Measurements from ENCODE around the gene PIAS1. TPM values are rescaled to one million over a fixed set of nuclear protein-coding genes. Genes with fewer than 3 reads are reported as not detected.

PIAS1 gene
- total RNA-seq, 4 donors from 2014 or later = 32.6 to 59.5 (median 55.9) TPM

DNA sequence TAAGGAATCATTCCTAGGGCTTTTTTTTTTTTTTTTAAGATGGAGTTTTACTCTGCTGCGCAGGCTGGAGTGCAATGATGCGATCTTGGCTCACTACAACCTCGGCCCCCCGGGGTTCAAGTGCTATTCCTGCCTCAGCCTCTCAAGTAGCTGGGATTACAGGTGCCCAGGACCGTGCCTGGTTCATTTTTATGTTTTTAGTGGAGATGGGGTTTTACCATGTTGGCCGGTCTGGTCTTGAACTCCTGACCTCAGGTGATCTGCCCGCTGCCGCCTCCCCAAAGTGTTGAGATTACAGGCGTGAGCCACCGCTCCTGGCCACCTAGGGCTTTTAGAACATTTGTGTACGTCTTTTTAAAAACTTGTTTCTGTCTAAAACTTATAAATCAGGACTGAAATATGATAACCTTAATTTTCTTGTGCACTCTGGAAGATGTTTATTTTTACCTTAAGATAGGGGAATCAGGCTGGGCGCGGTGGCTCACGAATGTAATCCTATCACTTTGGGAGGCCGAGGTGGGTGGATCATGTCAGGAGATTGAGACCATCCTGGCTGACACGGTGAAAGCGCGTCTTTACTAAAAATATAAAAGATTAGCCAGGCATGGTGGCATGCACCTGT, 21.8 kb downstream of the PIAS1 start:
- intact Hi-C loops (cut with DNase I; ENCODE audit: low total_unique reads) = no loop called here
- 94 to 97% methylated on average over 18 of the region's 18 CpGs for WGBS, 2 donors
- no peak overlapping the region for H3K4me3 ChIP-seq (ENCODE audit: low read depth, poor library complexity, severe bottlenecking)
- no peak for DNase-seq (ENCODE audit: low spot score in 2 of 2)
- TF ChIP-seq, protein P1, sequence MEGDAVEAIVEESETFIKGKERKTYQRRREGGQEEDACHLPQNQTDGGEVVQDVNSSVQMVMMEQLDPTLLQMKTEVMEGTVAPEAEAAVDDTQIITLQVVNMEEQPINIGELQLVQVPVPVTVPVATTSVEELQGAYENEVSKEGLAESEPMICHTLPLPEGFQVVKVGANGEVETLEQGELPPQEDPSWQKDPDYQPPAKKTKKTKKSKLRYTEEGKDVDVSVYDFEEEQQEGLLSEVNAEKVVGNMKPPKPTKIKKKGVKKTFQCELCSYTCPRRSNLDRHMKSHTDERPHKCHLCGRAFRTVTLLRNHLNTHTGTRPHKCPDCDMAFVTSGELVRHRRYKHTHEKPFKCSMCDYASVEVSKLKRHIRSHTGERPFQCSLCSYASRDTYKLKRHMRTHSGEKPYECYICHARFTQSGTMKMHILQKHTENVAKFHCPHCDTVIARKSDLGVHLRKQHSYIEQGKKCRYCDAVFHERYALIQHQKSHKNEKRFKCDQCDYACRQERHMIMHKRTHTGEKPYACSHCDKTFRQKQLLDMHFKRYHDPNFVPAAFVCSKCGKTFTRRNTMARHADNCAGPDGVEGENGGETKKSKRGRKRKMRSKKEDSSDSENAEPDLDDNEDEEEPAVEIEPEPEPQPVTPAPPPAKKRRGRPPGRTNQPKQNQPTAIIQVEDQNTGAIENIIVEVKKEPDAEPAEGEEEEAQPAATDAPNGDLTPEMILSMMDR (IDR thresholded peaks at IDR 0.05) = no peak
- TF ChIP-seq POLR2A (IDR thresholded peaks at IDR 0.05) = no peak

DNA sequence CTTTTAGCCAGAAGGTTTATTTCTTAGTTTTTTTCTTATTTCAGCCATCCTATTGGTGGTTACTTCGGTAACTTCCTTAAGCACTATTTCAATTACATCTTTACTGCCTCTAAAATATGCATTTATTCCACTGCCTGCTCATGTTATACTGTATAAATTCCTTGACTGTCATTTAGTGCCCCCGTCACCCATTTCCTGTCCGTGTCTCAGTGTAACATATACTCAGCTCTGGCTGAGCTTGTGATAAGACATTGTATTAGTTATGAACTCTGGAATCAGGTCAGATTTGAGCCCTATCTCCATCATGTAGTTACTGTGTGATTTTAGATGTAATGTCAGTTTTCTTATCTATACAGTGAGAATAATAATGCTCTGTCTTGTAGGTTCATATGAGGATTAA, 24.2 kb downstream of the PIAS1 start:
- H3K4me3 ChIP-seq (ENCODE audit: low read depth, poor library complexity, severe bottlenecking) = no peak overlapping the region
- WGBS, 2 donors = 74 to 75% methylated on average over 3 of the region's 3 CpGs
- DNase-seq (ENCODE audit: low spot score in 2 of 2) = no peak
- intact Hi-C loops (cut with DNase I; ENCODE audit: low total_unique reads) = no loop called here
- TF ChIP-seq, protein P1 (IDR thresholded peaks at IDR 0.05) = no peak
- no peak for TF ChIP-seq POLR2A (IDR thresholded peaks at IDR 0.05)

DNA sequence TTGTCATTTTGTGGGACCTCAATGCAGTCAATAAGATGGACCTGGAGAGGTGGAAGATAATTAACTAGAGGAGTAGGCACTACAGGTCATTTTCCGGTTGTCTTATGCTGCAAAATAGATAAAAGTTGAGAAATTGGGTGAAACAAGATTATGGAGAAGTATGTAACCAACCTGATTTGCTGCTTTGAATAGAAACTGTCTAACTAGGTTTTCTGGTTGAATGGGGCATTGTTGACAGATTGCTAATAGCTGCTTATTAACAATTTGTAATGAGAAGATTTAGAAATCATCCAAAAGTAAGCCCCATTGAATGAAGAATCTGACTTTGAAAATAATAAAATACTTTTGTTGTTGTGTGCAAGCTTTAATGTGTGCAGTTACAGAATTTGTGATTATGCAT, 26.2 kb downstream of the PIAS1 start:
- TF ChIP-seq, protein P1 (IDR thresholded peaks at IDR 0.05) = no peak
- no peak for TF ChIP-seq POLR2A (IDR thresholded peaks at IDR 0.05)
- intact Hi-C loops (cut with DNase I; ENCODE audit: low total_unique reads) = no loop called here
- no peak for DNase-seq (ENCODE audit: low spot score in 2 of 2)
- no peak overlapping the region for H3K4me3 ChIP-seq (ENCODE audit: low read depth, poor library complexity, severe bottlenecking)
- WGBS, 2 donors = 90 to 94% methylated on average over 1 of the region's 1 CpG

DNA sequence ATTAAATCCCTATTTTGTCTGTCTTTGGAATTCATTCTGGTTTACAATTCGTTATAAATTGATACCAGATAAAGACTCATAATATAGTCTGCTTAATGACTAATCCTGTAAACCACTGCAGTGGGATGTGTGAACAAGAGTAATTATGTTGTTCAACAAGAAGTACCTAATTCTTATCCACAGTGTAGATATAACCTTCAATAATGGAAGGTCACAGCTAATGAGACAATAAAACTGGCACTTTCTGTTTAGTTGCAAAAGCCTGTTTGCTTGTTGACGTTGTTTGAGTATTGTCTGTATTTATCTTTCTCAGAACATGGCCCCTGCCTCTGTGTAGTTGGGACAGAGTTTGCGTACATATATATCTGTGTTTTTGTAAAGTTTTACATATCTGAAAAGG, 26.7 kb downstream of the PIAS1 start:
- no peak overlapping the region for H3K4me3 ChIP-seq (ENCODE audit: low read depth, poor library complexity, severe bottlenecking)
- DNase-seq (ENCODE audit: low spot score in 2 of 2) = no peak
- TF ChIP-seq, protein P1 (IDR thresholded peaks at IDR 0.05) = no peak
- no peak for TF ChIP-seq POLR2A (IDR thresholded peaks at IDR 0.05)
- intact Hi-C loops (cut with DNase I; ENCODE audit: low total_unique reads) = no loop called here
- WGBS, 2 donors = 63 to 69% methylated on average over 3 of the region's 3 CpGs

DNA sequence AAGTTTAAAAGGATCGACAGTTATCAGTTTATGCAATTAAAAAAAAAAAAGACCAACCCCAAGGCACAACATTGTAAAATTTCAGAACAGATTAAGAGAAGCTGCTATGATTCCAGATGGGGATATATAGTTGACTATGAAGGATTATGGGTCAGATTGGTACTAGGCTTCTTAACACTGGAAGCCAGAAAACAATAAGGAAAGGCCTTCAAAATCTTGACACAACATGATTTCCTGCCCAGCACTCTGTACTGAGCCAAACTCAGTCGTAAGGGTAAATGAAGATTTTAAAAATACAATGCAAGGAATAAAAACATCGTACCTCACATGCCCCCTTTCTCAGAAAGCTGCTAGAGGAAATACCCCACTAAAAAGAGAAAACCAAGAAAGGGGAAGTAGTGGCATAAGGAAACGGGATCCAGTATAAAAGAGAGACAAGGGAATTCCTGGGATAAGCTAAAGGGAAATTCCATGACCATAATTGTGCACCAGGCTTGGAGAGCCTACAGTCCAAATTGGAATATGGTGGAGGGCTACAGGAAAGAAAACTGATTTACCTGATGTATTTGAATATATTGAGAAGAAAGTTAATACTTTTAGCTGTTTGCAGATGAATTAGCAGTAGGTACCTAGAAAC, 27.9 kb downstream of the PIAS1 start:
- intact Hi-C loops (cut with DNase I; ENCODE audit: low total_unique reads) = no loop called here
- TF ChIP-seq, protein P1 (IDR thresholded peaks at IDR 0.05) = no peak
- no peak for TF ChIP-seq POLR2A (IDR thresholded peaks at IDR 0.05)
- WGBS, 2 donors = 51 to 52% methylated on average over 4 of the region's 4 CpGs
- H3K4me3 ChIP-seq (ENCODE audit: low read depth, poor library complexity, severe bottlenecking) = no peak overlapping the region
- no peak for DNase-seq (ENCODE audit: low spot score in 2 of 2)
